HG03354 (cell line): ENCODE data around the gene MAML1.
"Not testable (repeated sequence)": the region's sequence is repeated elsewhere in the genome, so short reads cannot be mapped to it uniquely, and the experiment has no call there.

Experiments used
- ATAC-seq: cut with Tn5 transposase; IDR thresholded peaks from one replicate; pipeline ENCODE4 v1.9.1; 2021; ENCODE audit warnings: mild to moderate bottlenecking; ENCODE audit not compliant: unreplicated experiment, poor library complexity, severe bottlenecking

Gene MAML1

DNA sequence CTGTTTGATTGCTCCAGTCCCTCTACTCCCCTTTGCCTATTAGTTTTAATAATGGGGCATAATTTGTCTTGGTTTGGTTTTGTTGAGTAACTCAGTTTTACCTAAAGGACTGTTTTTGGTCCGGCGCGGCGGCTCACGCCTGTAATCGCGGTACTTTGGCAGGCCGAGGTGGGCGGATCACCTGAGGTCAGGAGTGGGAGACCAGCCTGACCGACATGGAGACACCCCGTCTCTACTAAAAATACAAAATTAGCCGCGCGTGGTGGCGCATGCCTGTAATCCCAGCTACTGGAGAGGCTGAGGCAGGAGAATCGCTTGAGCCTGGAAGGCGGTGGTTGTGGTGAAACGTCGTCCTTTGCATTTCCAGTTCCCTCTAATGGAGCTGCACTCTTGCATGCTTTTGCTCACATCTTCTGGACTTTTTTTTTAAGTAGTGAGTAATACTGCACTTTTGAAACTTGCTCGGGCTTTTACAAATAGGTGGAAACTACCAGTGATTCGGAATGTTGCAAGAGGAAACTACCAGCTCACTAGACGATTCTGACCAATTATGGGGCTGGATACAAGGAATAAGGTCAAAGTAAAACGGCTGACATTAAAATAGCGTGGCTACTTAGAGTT is 721 bp upstream of the MAML1 start:
- peak; percentile 22 for ATAC-seq

DNA sequence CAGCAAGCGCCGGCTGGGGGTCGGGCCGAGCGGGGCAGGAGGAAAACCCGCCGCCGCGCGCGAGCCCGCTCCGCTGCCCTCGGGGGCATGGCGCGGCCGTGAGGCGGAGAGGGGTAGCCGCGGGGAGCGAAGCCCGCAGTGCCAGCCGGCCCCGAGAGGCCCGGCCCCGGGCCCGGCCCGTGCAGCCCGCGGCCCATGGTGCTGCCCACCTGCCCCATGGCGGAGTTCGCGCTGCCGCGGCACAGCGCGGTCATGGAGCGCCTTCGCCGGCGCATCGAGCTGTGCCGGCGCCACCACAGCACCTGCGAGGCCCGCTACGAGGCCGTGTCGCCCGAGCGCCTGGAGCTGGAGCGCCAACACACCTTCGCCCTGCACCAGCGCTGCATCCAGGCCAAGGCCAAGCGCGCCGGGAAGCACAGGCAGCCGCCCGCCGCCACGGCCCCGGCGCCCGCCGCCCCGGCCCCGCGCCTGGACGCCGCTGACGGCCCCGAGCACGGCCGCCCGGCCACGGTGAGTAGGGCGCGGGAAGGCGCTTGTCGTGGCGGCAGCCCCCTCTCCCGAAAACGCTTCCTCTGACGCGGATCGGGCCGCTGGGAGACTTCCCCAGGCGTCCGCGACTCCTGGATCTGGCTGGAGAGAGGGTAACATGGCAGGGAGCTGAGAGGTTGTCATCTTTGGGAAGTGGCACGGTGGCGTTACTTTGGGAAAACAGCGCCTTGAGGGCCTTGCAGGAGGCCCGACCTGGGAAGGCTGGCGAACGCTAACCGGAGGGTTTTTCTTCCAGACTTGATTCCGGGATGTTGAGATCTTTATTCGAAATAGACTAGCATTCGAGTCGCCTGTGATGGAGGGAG is 523 bp downstream of the MAML1 start:
- peak; percentile 32 for ATAC-seq

- ATAC-seq, result no peak
Measured at GRCh38 chr5:179733772-179734126, 1.1 kb downstream of the MAML1 start.

- no peak for ATAC-seq
Measured at GRCh38 chr5:179734536-179735164, 2.0 kb downstream of the MAML1 start.

DNA sequence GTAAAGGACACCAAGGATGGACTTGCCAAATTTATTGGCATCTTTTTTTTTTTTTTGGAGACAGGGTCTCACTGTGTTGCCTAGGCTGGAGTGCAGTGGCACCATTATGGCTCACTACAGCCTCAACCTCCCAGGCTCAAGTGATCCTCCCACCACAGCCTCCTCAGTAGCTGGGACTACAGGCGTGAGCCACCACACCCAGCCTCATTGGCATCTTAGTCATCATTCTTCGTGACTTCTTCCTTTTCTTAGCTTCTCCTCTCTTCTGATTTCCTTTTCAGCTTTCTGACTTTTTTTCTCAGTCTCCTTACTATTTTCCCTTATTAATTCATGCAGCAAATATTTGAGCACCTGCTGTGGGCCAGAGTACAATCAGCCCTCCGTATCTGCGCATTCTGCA is 6.1 kb downstream of the MAML1 start:
- no peak for ATAC-seq

DNA sequence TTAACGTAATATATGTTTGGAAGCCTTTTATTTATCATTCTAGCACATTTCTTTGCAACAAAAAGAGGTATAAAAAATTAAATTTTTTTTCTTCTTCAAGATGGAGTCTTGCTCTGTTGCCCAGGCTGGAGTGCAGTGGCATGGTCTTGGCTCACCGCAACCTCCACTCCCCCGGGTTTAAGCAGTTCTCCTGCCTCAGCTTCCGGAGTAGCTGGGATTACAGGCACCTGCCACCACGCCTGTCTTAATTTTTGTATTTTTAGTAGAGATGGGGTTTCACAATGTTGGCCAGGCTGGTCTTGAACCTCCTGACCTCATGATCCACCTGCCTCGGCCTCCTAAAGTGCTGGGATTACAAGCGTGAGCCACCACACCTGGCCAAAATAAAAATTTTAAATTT is 11.5 kb downstream of the MAML1 start:
- ATAC-seq, result not testable (repeated sequence)

DNA sequence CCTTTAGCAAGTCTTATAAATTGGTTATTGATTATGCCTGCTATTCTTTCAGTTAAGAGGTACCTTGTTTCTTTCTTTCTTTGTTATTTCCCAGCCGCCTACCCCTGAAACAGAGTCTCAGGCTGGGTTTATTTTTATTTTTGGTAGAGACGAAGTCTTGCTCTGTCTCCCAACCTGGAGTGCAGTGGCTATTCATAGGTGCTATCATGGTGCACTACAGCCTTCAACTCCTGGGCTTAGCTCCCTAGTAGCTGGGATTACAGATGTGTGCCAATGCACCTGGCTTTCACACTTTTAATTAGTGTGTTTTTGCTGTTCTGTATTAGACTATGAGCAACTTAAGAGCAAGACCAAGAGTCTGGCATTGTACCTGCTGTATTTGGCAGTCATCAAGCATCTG is 14.2 kb downstream of the MAML1 start:
- no peak for ATAC-seq

DNA sequence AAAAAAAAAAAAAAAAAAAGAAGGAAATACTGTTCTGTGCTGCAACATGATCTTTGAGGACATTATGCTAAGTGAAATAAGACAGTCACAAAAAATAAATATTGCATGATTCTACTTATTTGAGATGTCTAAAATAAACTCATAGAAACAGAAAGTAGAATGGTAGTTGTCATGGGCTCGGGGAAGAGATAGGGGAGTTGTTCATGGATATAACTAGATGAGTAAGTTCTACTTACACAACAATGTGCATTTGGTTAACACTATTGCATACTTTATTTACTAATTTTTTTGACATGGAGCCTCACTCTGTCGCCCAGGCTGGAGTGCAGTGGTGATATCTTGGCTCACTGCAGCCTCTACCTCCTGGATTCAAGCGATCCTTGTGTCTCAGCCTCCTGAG is 15.2 kb downstream of the MAML1 start:
- no peak for ATAC-seq

DNA sequence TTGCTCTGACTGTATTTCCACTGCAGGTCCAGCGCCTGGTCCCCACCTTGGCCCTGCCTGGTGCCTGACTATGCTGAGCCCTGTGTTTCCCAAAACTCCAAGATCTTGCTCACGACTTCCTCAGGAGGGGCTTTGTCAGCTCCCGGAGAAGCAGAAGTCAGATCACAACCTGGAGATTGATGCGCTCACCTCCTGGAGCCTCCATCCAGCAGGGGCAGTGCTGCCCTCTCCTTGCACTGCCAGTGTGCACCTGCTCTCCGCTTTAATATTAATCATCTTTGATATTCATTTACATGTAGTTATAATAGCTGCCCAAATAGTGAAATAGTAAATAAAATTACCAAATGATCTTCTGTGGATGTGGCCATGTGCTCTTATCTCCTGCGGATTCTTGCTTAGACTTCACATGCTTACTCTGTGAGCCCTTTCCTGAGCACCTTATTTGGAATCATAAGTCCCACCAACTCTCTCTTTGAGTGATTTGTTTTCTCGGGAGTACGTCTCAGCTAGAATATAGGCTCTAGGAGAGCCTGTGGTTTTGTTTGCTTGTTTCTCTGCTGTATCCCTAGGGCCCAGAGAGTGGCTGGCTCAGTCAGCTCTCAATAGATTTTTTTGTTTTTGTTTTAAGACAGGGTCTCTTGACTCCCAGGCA is 17.4 kb downstream of the MAML1 start:
- ATAC-seq, result no peak

- no peak for ATAC-seq
Measured at GRCh38 chr5:179753971-179754370, 21.3 kb downstream of the MAML1 start.

GRCh38 chr5:179755022-179755421 is 22.4 kb downstream of the MAML1 start:
- ATAC-seq, result no peak

GRCh38 chr5:179758955-179759354 is 26.3 kb downstream of the MAML1 start:
- ATAC-seq, result no peak

- no peak for ATAC-seq
Measured at GRCh38 chr5:179759581-179760551, 27.2 kb downstream of the MAML1 start.

DNA sequence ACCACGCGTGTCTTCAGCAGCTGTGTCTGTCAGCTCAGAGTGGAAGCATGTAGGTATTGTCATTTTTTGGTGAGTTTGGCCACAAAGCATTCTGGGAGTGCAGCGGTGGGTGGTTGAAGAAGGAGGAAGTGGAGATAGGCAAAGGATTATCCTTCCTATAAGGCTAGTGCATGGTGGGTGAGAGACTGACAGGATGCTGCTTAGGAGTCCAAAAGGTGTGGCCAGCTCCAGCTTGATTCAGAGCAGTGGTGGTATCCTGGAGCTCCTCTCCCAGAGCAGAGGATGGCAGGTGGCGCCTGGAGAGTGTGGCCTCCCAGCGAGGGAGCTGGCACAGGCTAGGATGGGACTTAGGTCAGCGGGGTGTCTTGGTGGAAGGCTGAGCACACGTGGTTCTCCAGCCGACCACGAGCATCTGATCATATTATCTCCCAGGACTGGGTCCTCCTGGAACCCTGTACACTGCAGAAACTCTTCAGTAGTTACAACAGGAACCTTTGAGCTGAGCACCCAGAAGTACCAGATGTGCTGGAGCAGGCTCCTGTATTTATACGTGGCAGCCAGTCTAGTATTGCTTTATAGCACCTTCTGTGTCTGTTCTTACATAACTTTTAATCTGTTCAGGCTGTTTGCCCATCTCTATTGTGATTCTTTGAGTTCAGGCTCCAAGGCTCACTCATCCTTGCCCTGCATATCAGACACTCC is 29.6 kb downstream of the MAML1 start:
- ATAC-seq, result no peak

- no peak for ATAC-seq
Measured at GRCh38 chr5:179762781-179763176, 30.2 kb downstream of the MAML1 start.

DNA sequence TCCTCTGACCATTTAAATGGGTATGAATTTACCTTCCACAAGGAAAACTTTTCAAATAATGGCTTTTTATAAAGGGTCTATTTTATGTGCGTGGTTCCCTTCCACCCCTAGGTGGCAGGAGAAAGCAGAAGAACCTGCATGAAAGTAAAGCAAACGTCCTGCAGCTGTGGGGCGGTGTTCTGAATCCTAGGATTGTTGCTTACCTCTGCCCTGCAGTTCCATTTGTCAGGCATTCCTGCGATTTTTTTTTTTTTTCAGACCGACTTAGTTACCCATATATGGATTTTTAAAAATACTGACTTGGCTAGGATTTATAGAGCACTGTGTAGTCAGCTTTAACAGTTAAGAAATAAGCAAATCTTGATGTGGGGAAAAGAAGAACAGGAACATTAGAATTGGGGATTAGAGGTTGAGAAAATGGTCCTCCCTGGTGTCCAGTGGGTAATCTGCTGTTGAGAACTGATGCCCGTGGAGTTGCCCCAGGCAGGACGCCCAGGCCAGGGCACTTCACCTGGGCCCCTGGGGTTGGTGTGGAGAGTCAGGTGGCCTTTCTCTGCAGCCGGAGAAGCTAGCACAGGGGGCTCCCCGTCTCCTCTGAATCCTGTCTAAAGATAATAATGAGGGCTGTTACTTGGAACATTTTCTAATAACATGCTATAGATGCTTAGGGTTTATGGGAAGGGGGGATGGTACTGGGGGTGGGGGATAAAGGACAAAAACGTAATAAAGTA is 30.8 kb downstream of the MAML1 start:
- ATAC-seq, result peak; percentile 68

DNA sequence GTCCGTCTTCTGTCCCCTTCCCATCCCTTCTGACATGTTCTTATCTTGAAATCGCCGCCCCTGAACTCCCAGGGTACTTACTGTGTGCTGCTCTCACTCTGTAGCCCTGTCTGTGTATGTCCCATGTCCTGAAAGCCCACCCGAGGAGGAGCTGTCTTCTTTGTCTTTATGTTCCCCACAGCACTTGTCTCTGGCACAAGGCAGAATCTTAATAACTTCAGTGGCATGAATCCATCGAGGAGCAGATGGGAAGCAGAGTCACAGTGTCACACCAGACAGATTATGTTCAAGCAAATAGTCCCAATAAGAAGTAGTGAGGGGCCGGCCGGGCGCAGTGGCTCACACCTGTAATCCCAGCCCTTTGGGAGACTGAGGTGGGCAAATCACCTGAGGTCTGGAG is 31.4 kb downstream of the MAML1 start:
- no peak for ATAC-seq

- no peak for ATAC-seq
Measured at GRCh38 chr5:179765400-179765799, 32.8 kb downstream of the MAML1 start.
